Liver (tissue), 9 donors: ENCODE results near the gene CACNA1D. TPM values are rescaled to one million over a fixed set of nuclear protein-coding genes. Genes with fewer than 3 reads are reported as not detected.

Source experiments
- DNase-seq: peaks from one replicate; pipeline ENCODE4 v3.0.0-alpha.2; 2017; ENCODE audit warnings: low spot score
- H3K27ac ChIP-seq, 2 donors: one replicate each; pipeline ENCODE4 v1.7.0; 2013; ENCODE audit warnings: inconsistent platforms in 2 of 2, low read length in 2 of 2, control low read depth in 1 of 2, low read depth in 1 of 2, mild to moderate bottlenecking in 1 of 2
- H3K27me3 ChIP-seq, 4 donors: one replicate each; pipeline versions ENCODE4 v1.6.1 to v1.7.0; 2013; ENCODE audit warnings: low read length in 3 of 4, inconsistent platforms in 1 of 4, mild to moderate bottlenecking in 1 of 4, moderate library complexity in 1 of 4; ENCODE audit not compliant: control insufficient read depth in 4 of 4, insufficient read depth in 4 of 4
- H3K36me3 ChIP-seq, 4 donors: one replicate each; pipeline versions ENCODE4 v1.6.1 to v1.7.0; 2013; ENCODE audit warnings: low read length in 3 of 4, mild to moderate bottlenecking in 3 of 4, low read depth in 1 of 4, moderate library complexity in 1 of 4; ENCODE audit not compliant: control insufficient read depth in 4 of 4, insufficient read depth in 3 of 4
- H3K4me1 ChIP-seq, 4 donors: one replicate each; pipeline versions ENCODE4 v1.6.1 to v1.7.0; 2013; ENCODE audit warnings: low read length in 3 of 4, mild to moderate bottlenecking in 3 of 4, moderate library complexity in 1 of 4; ENCODE audit not compliant: control insufficient read depth in 4 of 4, insufficient read depth in 4 of 4
- H3K4me3 ChIP-seq, 3 donors: one replicate each; pipeline versions ENCODE4 v1.6.1 to v1.7.0; 2013; ENCODE audit warnings: low read length in 3 of 3, control low read depth in 1 of 3, low read depth in 1 of 3, mild to moderate bottlenecking in 1 of 3
- H3K9ac ChIP-seq, 2 donors: one replicate each; pipeline ENCODE4 v1.7.0; 2013; ENCODE audit warnings: low read length in 2 of 2, mild to moderate bottlenecking in 2 of 2, moderate library complexity in 2 of 2, control low read depth in 1 of 2, low read depth in 1 of 2
- H3K9me3 ChIP-seq, 4 donors: one replicate each; pipeline versions ENCODE4 v1.6.1 to v1.7.0; 2013; ENCODE audit warnings: low read length in 3 of 4; ENCODE audit not compliant: control insufficient read depth in 4 of 4
- EGR1 ChIP-seq, 2 donors: IDR thresholded peaks; 2 replicates each; pipeline ENCODE4 v1.6.1; 2016 to 2018; ENCODE audit warnings: antibody characterized with exemption in 2 of 2, low read depth in 2 of 2
- FOXA2 ChIP-seq: IDR thresholded peaks from 2 replicates; pipeline ENCODE4 v1.6.1; 2016; ENCODE audit warnings: antibody characterized with exemption
- HNF4A ChIP-seq, 2 donors: conservative IDR thresholded peaks; 2 replicates each; pipeline ENCODE4 v1.6.1; 2016; ENCODE audit warnings: antibody characterized with exemption in 2 of 2, mild to moderate bottlenecking in 2 of 2
- HNF4G ChIP-seq: IDR thresholded peaks from 2 replicates; pipeline ENCODE4 v1.6.1; 2016; ENCODE audit warnings: antibody characterized with exemption
- JUND ChIP-seq, 2 donors: IDR thresholded peaks; 2 replicates each; pipeline ENCODE4 v1.6.1; 2016; ENCODE audit warnings: antibody characterized with exemption in 2 of 2
- NR2F2 ChIP-seq: IDR thresholded peaks from 2 replicates; pipeline ENCODE4 v1.6.1; 2016; ENCODE audit warnings: antibody characterized with exemption
- RAD21 ChIP-seq, 2 donors: IDR thresholded peaks; 2 replicates each; pipeline ENCODE4 v1.6.1; 2016; ENCODE audit warnings: antibody characterized with exemption in 2 of 2, mild to moderate bottlenecking in 2 of 2
- RXRA ChIP-seq, 2 donors: IDR thresholded peaks; 2 replicates each; pipeline ENCODE4 v1.6.1; 2017 to 2018; ENCODE audit warnings: antibody characterized with exemption in 2 of 2, mild to moderate bottlenecking in 1 of 2
- SP1 ChIP-seq: IDR thresholded peaks from 2 replicates; pipeline ENCODE4 v1.6.1; 2018; ENCODE audit warnings: antibody characterized with exemption, mild to moderate bottlenecking
- TAF1 ChIP-seq: conservative IDR thresholded peaks from 2 replicates; pipeline ENCODE4 v1.6.1; 2016; ENCODE audit warnings: antibody characterized with exemption, mild to moderate bottlenecking
- WGBS: extraction: QIAGEN DNeasy Blood & Tissue Kit; methylation state at CpG from one replicate; pipeline ENCODE4 v1.1.7; 2013; 5-methylcytosine and 5-hydroxymethylcytosine counted together
- polyA plus RNA-seq, 2 donors: library from polyadenylated mRNA; stranded (reverse) in 1 of 2; unstranded in 1 of 2; fragments of 200-250 nt in 1 of 2; fragments of >200 nt in 1 of 2; fragmentation: Nextera tagmentation in 1 of 2; extraction: Ambion mirVana in 1 of 2; gene quantifications; one replicate each; pipeline versions ENCODE4 v1.2.1 to v1.2.3, GENCODE V29; 2013 to 2015
- total RNA-seq, 2 donors: library from RNA; depleted of rRNA; stranded (reverse); fragments of >200 nt; gene quantifications; one replicate each; pipeline ENCODE4 v1.2.3, GENCODE V29; 2014
- TF ChIP-seq, protein P1 (sequence below): fragments of 150-350 bp; IDR thresholded peaks from 2 replicates; pipeline ENCODE4 v1.5.1; 2017; ENCODE audit warnings: improper control_type of control experiment, low read depth, low read length; ENCODE audit not compliant: missing input control
- TF ChIP-seq, protein P2 (sequence below): IDR thresholded peaks from 2 replicates; pipeline ENCODE4 v1.6.1; 2016; ENCODE audit warnings: antibody characterized with exemption, mild to moderate bottlenecking
- TF ChIP-seq, protein P3 (sequence below): IDR thresholded peaks from 2 replicates; pipeline ENCODE4 v1.6.1; 2016; ENCODE audit warnings: antibody characterized with exemption
- TF ChIP-seq, protein P4 (sequence below): IDR thresholded peaks from 2 replicates; pipeline ENCODE4 v1.6.1; 2016; ENCODE audit warnings: antibody characterized with exemption
- donor health status: healthy.
- donor health status: healthy.
- donor health status: healthy.
- donor health status: healthy.
- donor health status: healthy.

The CACNA1D gene
- total and polyA plus RNA-seq, 4 donors = 1.8 to 18.9 (median 3.4) TPM

DNA sequence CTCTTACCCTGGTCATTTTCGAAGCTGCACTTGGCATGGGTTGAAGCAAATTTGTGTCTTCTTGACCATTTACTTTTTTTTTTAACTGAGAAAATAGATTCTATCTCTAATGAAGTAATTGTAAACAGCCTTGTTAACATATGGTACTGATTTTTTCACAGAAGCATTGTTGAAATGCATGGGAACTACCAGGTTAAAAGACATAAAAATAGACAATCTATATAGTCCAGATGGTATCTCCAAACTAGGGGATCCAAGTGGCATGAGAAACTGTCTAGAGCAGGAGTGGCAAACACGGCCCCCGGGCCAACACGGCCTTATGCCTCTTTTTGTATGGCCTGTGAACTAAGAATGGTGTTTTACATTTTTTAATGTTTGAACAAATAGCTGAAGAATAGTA lies 41.9 kb downstream of the CACNA1D start (continued):
- no peak for TF ChIP-seq NR2F2
- TF ChIP-seq RAD21 (IDR thresholded peaks at IDR 0.05) = no peak
- no peak for TF ChIP-seq TAF1
- no peak for TF ChIP-seq SP1
- TF ChIP-seq, protein P1, sequence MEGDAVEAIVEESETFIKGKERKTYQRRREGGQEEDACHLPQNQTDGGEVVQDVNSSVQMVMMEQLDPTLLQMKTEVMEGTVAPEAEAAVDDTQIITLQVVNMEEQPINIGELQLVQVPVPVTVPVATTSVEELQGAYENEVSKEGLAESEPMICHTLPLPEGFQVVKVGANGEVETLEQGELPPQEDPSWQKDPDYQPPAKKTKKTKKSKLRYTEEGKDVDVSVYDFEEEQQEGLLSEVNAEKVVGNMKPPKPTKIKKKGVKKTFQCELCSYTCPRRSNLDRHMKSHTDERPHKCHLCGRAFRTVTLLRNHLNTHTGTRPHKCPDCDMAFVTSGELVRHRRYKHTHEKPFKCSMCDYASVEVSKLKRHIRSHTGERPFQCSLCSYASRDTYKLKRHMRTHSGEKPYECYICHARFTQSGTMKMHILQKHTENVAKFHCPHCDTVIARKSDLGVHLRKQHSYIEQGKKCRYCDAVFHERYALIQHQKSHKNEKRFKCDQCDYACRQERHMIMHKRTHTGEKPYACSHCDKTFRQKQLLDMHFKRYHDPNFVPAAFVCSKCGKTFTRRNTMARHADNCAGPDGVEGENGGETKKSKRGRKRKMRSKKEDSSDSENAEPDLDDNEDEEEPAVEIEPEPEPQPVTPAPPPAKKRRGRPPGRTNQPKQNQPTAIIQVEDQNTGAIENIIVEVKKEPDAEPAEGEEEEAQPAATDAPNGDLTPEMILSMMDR = no peak

DNA sequence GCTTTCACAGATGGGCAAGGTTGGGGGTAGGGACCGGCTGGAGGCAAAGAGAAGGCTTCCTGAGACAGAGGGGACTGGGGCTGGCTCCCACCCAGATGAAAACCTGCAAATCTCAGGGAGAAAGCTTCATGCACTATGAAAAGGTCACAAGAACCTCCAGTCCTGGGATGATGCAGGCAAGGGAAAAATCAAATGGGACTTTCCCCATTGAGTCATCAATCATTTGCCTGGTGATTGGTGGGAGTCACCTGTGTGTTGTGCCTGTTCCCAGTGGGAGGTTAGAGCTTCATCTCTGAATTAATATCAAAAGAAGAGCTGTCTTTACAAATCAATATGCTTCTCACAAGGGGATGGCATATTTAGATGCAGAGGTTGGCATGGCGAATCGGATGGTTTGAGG lies 49.9 kb downstream of the CACNA1D start:
- Histone ChIP-seq H3K9me3 (no peaks in the 10 kb centered on the region), H3K27me3 (no peaks in the 10 kb centered on the region), H3K4me3 (no peak overlapping the region), H3K4me1 (no peaks in the 10 kb centered on the region), H3K9ac (no peak overlapping the region), H3K27ac (no peak overlapping the region), H3K36me3 (no peaks in the 10 kb centered on the region)
- TF ChIP-seq, protein P2, sequence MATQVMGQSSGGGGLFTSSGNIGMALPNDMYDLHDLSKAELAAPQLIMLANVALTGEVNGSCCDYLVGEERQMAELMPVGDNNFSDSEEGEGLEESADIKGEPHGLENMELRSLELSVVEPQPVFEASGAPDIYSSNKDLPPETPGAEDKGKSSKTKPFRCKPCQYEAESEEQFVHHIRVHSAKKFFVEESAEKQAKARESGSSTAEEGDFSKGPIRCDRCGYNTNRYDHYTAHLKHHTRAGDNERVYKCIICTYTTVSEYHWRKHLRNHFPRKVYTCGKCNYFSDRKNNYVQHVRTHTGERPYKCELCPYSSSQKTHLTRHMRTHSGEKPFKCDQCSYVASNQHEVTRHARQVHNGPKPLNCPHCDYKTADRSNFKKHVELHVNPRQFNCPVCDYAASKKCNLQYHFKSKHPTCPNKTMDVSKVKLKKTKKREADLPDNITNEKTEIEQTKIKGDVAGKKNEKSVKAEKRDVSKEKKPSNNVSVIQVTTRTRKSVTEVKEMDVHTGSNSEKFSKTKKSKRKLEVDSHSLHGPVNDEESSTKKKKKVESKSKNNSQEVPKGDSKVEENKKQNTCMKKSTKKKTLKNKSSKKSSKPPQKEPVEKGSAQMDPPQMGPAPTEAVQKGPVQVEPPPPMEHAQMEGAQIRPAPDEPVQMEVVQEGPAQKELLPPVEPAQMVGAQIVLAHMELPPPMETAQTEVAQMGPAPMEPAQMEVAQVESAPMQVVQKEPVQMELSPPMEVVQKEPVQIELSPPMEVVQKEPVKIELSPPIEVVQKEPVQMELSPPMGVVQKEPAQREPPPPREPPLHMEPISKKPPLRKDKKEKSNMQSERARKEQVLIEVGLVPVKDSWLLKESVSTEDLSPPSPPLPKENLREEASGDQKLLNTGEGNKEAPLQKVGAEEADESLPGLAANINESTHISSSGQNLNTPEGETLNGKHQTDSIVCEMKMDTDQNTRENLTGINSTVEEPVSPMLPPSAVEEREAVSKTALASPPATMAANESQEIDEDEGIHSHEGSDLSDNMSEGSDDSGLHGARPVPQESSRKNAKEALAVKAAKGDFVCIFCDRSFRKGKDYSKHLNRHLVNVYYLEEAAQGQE = no peak
- TF ChIP-seq, protein P3, sequence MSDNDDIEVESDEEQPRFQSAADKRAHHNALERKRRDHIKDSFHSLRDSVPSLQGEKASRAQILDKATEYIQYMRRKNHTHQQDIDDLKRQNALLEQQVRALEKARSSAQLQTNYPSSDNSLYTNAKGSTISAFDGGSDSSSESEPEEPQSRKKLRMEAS = no peak
- TF ChIP-seq EGR1 (IDR thresholded peaks at IDR 0.05; ENCODE audit: low read depth in 2 of 2) = no peak
- TF ChIP-seq RXRA (IDR thresholded peaks at IDR 0.05) = no peak
- TF ChIP-seq, protein P1 = no peak
- TF ChIP-seq FOXA2 = no peak
- TF ChIP-seq HNF4G = no peak
- TF ChIP-seq JUND (IDR thresholded peaks at IDR 0.05) = no peak
- TF ChIP-seq, protein P4, sequence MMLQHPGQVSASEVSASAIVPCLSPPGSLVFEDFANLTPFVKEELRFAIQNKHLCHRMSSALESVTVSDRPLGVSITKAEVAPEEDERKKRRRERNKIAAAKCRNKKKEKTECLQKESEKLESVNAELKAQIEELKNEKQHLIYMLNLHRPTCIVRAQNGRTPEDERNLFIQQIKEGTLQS = no peak
- TF ChIP-seq NR2F2 = no peak
- TF ChIP-seq HNF4A (conservative IDR thresholded peaks at IDR 0.05) = no peak
- no peak for DNase-seq
- WGBS = 98% methylated on average over 3 of the region's 3 CpGs
